DND-41 (cell line): ENCODE measurements around the gene KANSL1.

Source experiments
- ATAC-seq: fragments of 200-7000 bp; cut with Tn5 transposase; 3 replicates; pipeline ENCODE4 v1.9.1; 2021; ENCODE audit warnings: low read depth; ENCODE audit not compliant: insufficient read depth
- DNase-seq: peaks from one replicate; pipeline ENCODE4 v3.0.0-alpha.2; 2020
- H2AFZ ChIP-seq: 2 replicates; pipeline ENCODE4 v1.6.0; 2012; ENCODE audit warnings: low read depth, low read length
- H3K27ac ChIP-seq: 2 replicates; pipeline ENCODE4 v1.5.1; 2012; ENCODE audit warnings: low read length, inconsistent platforms
- H3K27me3 ChIP-seq: fragments of 200-600 bp; sonication (generic); 2 replicates; pipeline ENCODE4 v1.6.0; 2012; ENCODE audit warnings: low read length, mild to moderate bottlenecking, inconsistent platforms; ENCODE audit not compliant: insufficient read depth, poor library complexity
- H3K36me3 ChIP-seq: 2 replicates; pipeline ENCODE4 v1.5.1; 2012; ENCODE audit warnings: low read length, inconsistent platforms; ENCODE audit not compliant: insufficient read depth
- H3K4me1 ChIP-seq: 2 replicates; pipeline ENCODE4 v1.5.1; 2012; ENCODE audit warnings: mild to moderate bottlenecking, low read length; ENCODE audit not compliant: insufficient read depth
- H3K4me2 ChIP-seq: 2 replicates; pipeline ENCODE4 v1.6.0; 2012; ENCODE audit warnings: mild to moderate bottlenecking, moderate library complexity, low read length, inconsistent platforms; ENCODE audit not compliant: insufficient read depth
- H3K4me3 ChIP-seq, 2 experiments: fragments of 200-600 bp in 1 of 2; shearing (Covaris generic) in 1 of 2; 2 replicates each; pipeline ENCODE4 v1.5.1; 2012 to 2016; ENCODE audit warnings: inconsistent platforms in 2 of 2, low read length in 2 of 2, mild to moderate bottlenecking in 2 of 2, low read depth in 1 of 2, moderate library complexity in 1 of 2
- H3K79me2 ChIP-seq: 2 replicates; pipeline ENCODE4 v1.6.0; 2012; ENCODE audit warnings: low read length, inconsistent platforms; ENCODE audit not compliant: insufficient read depth
- H3K9ac ChIP-seq: 2 replicates; pipeline ENCODE4 v1.6.0; 2012; ENCODE audit warnings: low read depth, mild to moderate bottlenecking, inconsistent platforms, low read length, moderate library complexity
- H3K9me3 ChIP-seq: 2 replicates; pipeline ENCODE4 v1.5.1; 2012; ENCODE audit warnings: low read length, moderate library complexity, mild to moderate bottlenecking, inconsistent platforms; ENCODE audit not compliant: insufficient read depth, severe bottlenecking
- H4K20me1 ChIP-seq: 2 replicates; pipeline ENCODE4 v1.6.0; 2012; ENCODE audit warnings: low read length; ENCODE audit not compliant: insufficient read depth
- EZH2 ChIP-seq: IDR thresholded peaks from 3 replicates; pipeline ENCODE4 v1.6.1; 2012; ENCODE audit warnings: borderline replicate concordance, low read depth, mild to moderate bottlenecking, moderate library complexity, low read length, inconsistent platforms; ENCODE audit not compliant: severe bottlenecking
- TF ChIP-seq, protein P1 (sequence below): IDR thresholded peaks from 2 replicates; pipeline ENCODE4 v1.5.1; 2012; ENCODE audit warnings: borderline replicate concordance, low read length, moderate library complexity, mild to moderate bottlenecking; ENCODE audit not compliant: poor library complexity, severe bottlenecking; ENCODE audit errors: extremely low read depth

Gene KANSL1

DNA sequence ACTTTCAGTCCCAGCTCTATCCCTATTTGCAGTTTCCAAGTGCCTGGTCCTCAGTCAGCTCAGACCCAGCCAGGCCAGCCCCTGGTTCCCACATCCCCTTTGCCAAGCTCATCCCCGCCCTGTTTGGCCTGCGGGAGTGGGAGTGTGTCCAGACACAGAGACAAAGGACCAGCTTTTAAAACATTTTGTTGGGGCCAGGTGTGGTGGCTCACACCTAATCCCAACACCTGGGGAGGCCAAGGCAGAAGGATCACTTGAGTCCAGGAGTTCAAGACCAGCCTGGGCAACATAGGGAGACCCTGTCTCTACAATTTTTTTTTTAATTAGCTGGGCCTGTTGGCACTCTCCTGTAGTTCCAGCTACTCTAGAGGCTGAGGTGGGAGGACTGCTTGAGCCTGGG, 192.5 kb downstream of the KANSL1 start:
- no peaks in the 10 kb centered on the region for H3K9me3 ChIP-seq
- no peaks in the 10 kb centered on the region for H4K20me1 ChIP-seq
- H3K4me3 ChIP-seq: no peak overlapping the region
- DNase-seq (no peak), ATAC-seq (no peak)
- H2AFZ ChIP-seq: no peak overlapping the region
- TF ChIP-seq, protein P1, sequence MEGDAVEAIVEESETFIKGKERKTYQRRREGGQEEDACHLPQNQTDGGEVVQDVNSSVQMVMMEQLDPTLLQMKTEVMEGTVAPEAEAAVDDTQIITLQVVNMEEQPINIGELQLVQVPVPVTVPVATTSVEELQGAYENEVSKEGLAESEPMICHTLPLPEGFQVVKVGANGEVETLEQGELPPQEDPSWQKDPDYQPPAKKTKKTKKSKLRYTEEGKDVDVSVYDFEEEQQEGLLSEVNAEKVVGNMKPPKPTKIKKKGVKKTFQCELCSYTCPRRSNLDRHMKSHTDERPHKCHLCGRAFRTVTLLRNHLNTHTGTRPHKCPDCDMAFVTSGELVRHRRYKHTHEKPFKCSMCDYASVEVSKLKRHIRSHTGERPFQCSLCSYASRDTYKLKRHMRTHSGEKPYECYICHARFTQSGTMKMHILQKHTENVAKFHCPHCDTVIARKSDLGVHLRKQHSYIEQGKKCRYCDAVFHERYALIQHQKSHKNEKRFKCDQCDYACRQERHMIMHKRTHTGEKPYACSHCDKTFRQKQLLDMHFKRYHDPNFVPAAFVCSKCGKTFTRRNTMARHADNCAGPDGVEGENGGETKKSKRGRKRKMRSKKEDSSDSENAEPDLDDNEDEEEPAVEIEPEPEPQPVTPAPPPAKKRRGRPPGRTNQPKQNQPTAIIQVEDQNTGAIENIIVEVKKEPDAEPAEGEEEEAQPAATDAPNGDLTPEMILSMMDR: no peak
- no peak for TF ChIP-seq EZH2
- no peak overlapping the region for H3K27ac ChIP-seq
- no peaks in the 10 kb centered on the region for H3K4me1 ChIP-seq
- no peaks in the 10 kb centered on the region for H3K27me3 ChIP-seq
- no peaks in the 10 kb centered on the region for H3K79me2 ChIP-seq
- no peak overlapping the region for H3K4me2 ChIP-seq
- H3K36me3 ChIP-seq: no peaks in the 10 kb centered on the region
- H3K9ac ChIP-seq: no peak overlapping the region

GRCh38 chr17:46000292-46000691, 192.9 kb downstream of the KANSL1 start:
- Histone ChIP-seq H3K9me3 (no peaks in the 10 kb centered on the region), H3K27me3 (no peaks in the 10 kb centered on the region), H3K4me3 (no peak overlapping the region), H3K9ac (no peak overlapping the region), H3K27ac (no peak overlapping the region), H3K79me2 (no peaks in the 10 kb centered on the region), H2AFZ (no peak overlapping the region), H3K36me3 (no peaks in the 10 kb centered on the region), H3K4me2 (no peak overlapping the region), H4K20me1 (no peaks in the 10 kb centered on the region), H3K4me1 (no peaks in the 10 kb centered on the region)
- ATAC-seq: no peak
- no peak for DNase-seq
- TF ChIP-seq, protein P1: no peak

DNA sequence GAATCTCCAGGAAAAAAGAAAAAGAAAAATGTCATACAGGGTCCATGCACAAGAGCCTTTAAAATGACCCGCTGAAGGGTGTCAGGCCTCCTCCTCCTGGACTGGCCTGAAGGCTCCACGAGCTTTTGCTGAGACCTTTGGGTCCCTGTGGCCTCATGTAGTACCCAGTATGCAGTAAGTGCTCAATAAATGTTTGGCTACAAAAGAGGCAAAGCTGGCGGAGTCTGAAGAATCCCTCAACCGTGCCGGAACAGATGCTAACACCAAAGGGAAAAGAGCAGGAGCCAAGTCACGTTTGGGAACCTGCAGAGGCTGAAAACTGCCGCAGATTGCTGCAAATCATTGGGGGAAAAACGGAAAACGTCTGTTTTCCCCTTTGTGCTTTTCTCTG, 193.3 kb downstream of the KANSL1 start:
- no peaks in the 10 kb centered on the region for H3K36me3 ChIP-seq
- no peaks in the 10 kb centered on the region for H4K20me1 ChIP-seq
- H3K27me3 ChIP-seq: no peaks in the 10 kb centered on the region
- TF ChIP-seq, protein P1: no peak
- TF ChIP-seq EZH2: no peak
- no peak for ATAC-seq
- H3K9ac ChIP-seq: no peak overlapping the region
- H3K9me3 ChIP-seq: no peaks in the 10 kb centered on the region
- H2AFZ ChIP-seq: no peak overlapping the region
- H3K4me1 ChIP-seq: no peaks in the 10 kb centered on the region
- DNase-seq: no peak
- H3K4me3 ChIP-seq: no peak overlapping the region
- H3K4me2 ChIP-seq: no peak overlapping the region
- no peak overlapping the region for H3K27ac ChIP-seq
- H3K79me2 ChIP-seq: no peaks in the 10 kb centered on the region
